Left lobe of liver (tissue), 2 donors: ENCODE results near the gene JCHAIN. TPM values are rescaled to one million over a fixed set of nuclear protein-coding genes. Genes with fewer than 3 reads are reported as not detected.
"Not testable (repeated sequence)": the region's sequence is repeated elsewhere in the genome, so short reads cannot be mapped to it uniquely, and the experiment has no call there.

Experiments used
- ATAC-seq: fragments of 200-7000 bp; cut with Tn5 transposase; one replicate; pipeline ENCODE4 v1.9.1; 2020; ENCODE audit warnings: mild to moderate bottlenecking, moderate library complexity
- DNase-seq: peaks from one replicate; pipeline ENCODE4 v3.0.0-alpha.2; 2020; ENCODE audit warnings: low spot score
- total RNA-seq: library from RNA; stranded (reverse); gene quantifications from one replicate; pipeline ENCODE4 v1.2.1, GENCODE V29; 2021
- donor health status: DM: no; HTN: no; CAD: no; lungs with moderate emphysema.
- donor health status: DM: no; HTN: yes; CAD: no.

Gene JCHAIN
- total RNA-seq: 8.0 TPM

GRCh38 chr4:70666369-70666768 is at the start of gene JCHAIN:
TSS of gene JCHAIN (minus strand) at chr4:70666508. CDS start at chr4:70666490, 18 bp downstream.
- no peak for ATAC-seq

GRCh38 chr4:70715097-70715496 is 48.8 kb upstream of the JCHAIN start:
- no peak for ATAC-seq

More at GRCh38 chr4:70666369-70666768, at the start of gene JCHAIN:
- no peak for DNase-seq

GRCh38 chr4:70714079-70714887 is 48.0 kb upstream of the JCHAIN start:
- peak; percentile 81 for DNase-seq
- ATAC-seq: peak; percentile 89

More at GRCh38 chr4:70715097-70715496, 48.8 kb upstream of the JCHAIN start:
- DNase-seq: no peak

- DNase-seq: no peak
- ATAC-seq: peak; percentile 29
These were observed 47.3 kb upstream of the JCHAIN start for GRCh38 chr4:70713453-70714078.

GRCh38 chr4:70712604-70713452 is 46.5 kb upstream of the JCHAIN start:
- DNase-seq (no peak), ATAC-seq (peak; percentile 53)

GRCh38 chr4:70712150-70712549 is 45.8 kb upstream of the JCHAIN start:
- no peak for ATAC-seq

GRCh38 chr4:70711599-70711998 is 45.3 kb upstream of the JCHAIN start:
- ATAC-seq: peak; percentile 19
- DNase-seq: no peak

More at GRCh38 chr4:70712150-70712549, 45.8 kb upstream of the JCHAIN start:
- DNase-seq: no peak

- DNase-seq: no peak
- no peak for ATAC-seq
These were observed 43.4 kb upstream of the JCHAIN start for GRCh38 chr4:70709611-70710205.

GRCh38 chr4:70706516-70706915 is 40.2 kb upstream of the JCHAIN start:
- ATAC-seq: no peak
- no peak for DNase-seq

- DNase-seq (no peak), ATAC-seq (no peak)
These were observed 39.7 kb upstream of the JCHAIN start for GRCh38 chr4:70706044-70706461.

GRCh38 chr4:70705183-70706043 is 39.1 kb upstream of the JCHAIN start:
- ATAC-seq: peak; percentile 78
- DNase-seq: peak; percentile 81

- ATAC-seq (peak; percentile 61), DNase-seq (no peak)
These were observed 38.5 kb upstream of the JCHAIN start for GRCh38 chr4:70704931-70705182.

- DNase-seq: peak; percentile 89
- ATAC-seq: peak; percentile 84
These were observed 38.1 kb upstream of the JCHAIN start for GRCh38 chr4:70704215-70704930.

GRCh38 chr4:70703619-70704214 is 37.4 kb upstream of the JCHAIN start:
- DNase-seq (no peak), ATAC-seq (no peak)

- not testable (repeated sequence) for DNase-seq, ATAC-seq
These were observed 36.3 kb upstream of the JCHAIN start for GRCh38 chr4:70702592-70702991.

- ATAC-seq (no peak), DNase-seq (no peak)
These were observed 35.0 kb upstream of the JCHAIN start for GRCh38 chr4:70701271-70701670.

GRCh38 chr4:70700712-70701111 is 34.4 kb upstream of the JCHAIN start:
- DNase-seq (no peak), ATAC-seq (no peak)

GRCh38 chr4:70698435-70698834 is 32.1 kb upstream of the JCHAIN start:
- not testable (repeated sequence) for DNase-seq, ATAC-seq

- not testable (repeated sequence) for ATAC-seq, DNase-seq
These were observed 28.3 kb upstream of the JCHAIN start for GRCh38 chr4:70694633-70695032.
